B cell (primary cell): ENCODE results near the gene TBL1XR1. TPM values are rescaled to one million over a fixed set of nuclear protein-coding genes. Genes with fewer than 3 reads are reported as not detected.

ENCODE experiments used
- ATAC-seq: fragments of 200-7000 bp; cut with Tn5 transposase; one replicate; pipeline ENCODE4 v1.10.0; 2021; ENCODE audit warnings: low read depth, mild to moderate bottlenecking, moderate number of reproducible peaks, moderate library complexity
- CTCF ChIA-PET: fragments of 350-600 bp; sonication (Branson Sonifier 250); formaldehyde crosslinking; loops from one replicate; lab custom pipeline; 2021; ENCODE audit warnings: antibody characterized with exemption, inconsistent platforms; lab: Charles Lee
- POLR2A ChIA-PET: fragments of 350-600 bp; sonication (Branson Sonifier 250); formaldehyde crosslinking; loops from one replicate; lab custom pipeline; 2021; ENCODE audit warnings: antibody characterized with exemption; lab: Charles Lee
- DNase-seq: peaks from one replicate; pipeline ENCODE4 v3.0.0; 2013
- H2AFZ ChIP-seq: 2 replicates; pipeline ENCODE4 v1.6.1; 2012; ENCODE audit warnings: mild to moderate bottlenecking, low read depth, low read length; ENCODE audit not compliant: insufficient read depth, poor library complexity, severe bottlenecking
- H3K27ac ChIP-seq, 2 donors: 1 replicate in 1 of 2; 2 replicates in 1 of 2; pipeline ENCODE4 v1.5.1; 2012 to 2013; ENCODE audit warnings: low read length in 2 of 2, mild to moderate bottlenecking in 2 of 2, moderate library complexity in 1 of 2
- H3K27me3 ChIP-seq, 4 experiments: fragments of 200-600 bp in 1 of 4; sonication (generic) in 1 of 4; replicated peaks in 1 of 4; 1 replicate in 2 of 4; 2 replicates in 2 of 4; pipeline versions ENCODE4 v1.6.1 to v1.7.0; 2013 to 2016; ENCODE audit warnings: low read length in 3 of 4, mild to moderate bottlenecking in 2 of 4, mixed read lengths in 1 of 4, moderate library complexity in 1 of 4; ENCODE audit not compliant: insufficient read depth in 4 of 4, control insufficient read depth in 3 of 4; ENCODE audit errors: control extremely low read depth in 1 of 4
- H3K36me3 ChIP-seq, 2 experiments: replicated peaks in 1 of 2; 1 replicate in 1 of 2; 2 replicates in 1 of 2; pipeline versions ENCODE4 v1.6.1 to v1.7.1; 2013; ENCODE audit warnings: low read length in 1 of 2; ENCODE audit not compliant: insufficient read depth in 2 of 2, control insufficient read depth in 1 of 2; ENCODE audit errors: control extremely low read depth in 1 of 2, extremely low read depth in 1 of 2
- H3K4me1 ChIP-seq, 2 donors: fragments of 200-600 bp in 1 of 2; sonication (generic) in 1 of 2; 1 replicate in 1 of 2; 2 replicates in 1 of 2; pipeline versions ENCODE4 v1.5.1 to v1.6.1; 2013 to 2017; ENCODE audit warnings: low read length in 2 of 2; ENCODE audit not compliant: control insufficient read depth in 2 of 2, insufficient read depth in 2 of 2
- H3K4me2 ChIP-seq: replicated peaks from 2 replicates; pipeline ENCODE3; 2012; ENCODE audit warnings: mild to moderate bottlenecking, low read depth, low read length; ENCODE audit not compliant: poor library complexity, severe bottlenecking
- H3K4me3 ChIP-seq, 5 experiments: fragments of 200-600 bp in 1 of 5; sonication (generic) in 1 of 5; 1 replicate in 3 of 5; 2 replicates in 2 of 5; pipeline versions ENCODE4 v1.5.1 to v1.7.0; 2011 to 2016; ENCODE audit warnings: low read length in 4 of 5, mild to moderate bottlenecking in 4 of 5, low read depth in 2 of 5, control low read depth in 1 of 5, moderate library complexity in 1 of 5; ENCODE audit not compliant: insufficient read depth in 1 of 5; ENCODE audit errors: control extremely low read depth in 1 of 5, extremely low read depth in 1 of 5
- H3K79me2 ChIP-seq: fragments of 200-600 bp; sonication (generic); one replicate; pipeline ENCODE4 v1.6.0; 2016; ENCODE audit warnings: low read length; ENCODE audit not compliant: control insufficient read depth, insufficient read depth
- H3K9ac ChIP-seq: fragments of 200-600 bp; sonication (generic); 2 replicates; pipeline ENCODE4 v1.6.1; 2017; ENCODE audit warnings: mild to moderate bottlenecking, low read length, moderate library complexity
- H3K9me3 ChIP-seq, 3 donors: one replicate each; pipeline versions ENCODE4 v1.6.1 to v1.7.1; 2013; ENCODE audit warnings: low read length in 2 of 3; ENCODE audit not compliant: control insufficient read depth in 2 of 3, insufficient read depth in 1 of 3; ENCODE audit errors: control extremely low read depth in 1 of 3
- H4K20me1 ChIP-seq: 2 replicates; pipeline ENCODE4 v1.6.0; 2012; ENCODE audit warnings: mild to moderate bottlenecking, low read length; ENCODE audit not compliant: insufficient read depth, control insufficient read depth, poor library complexity, severe bottlenecking
- H3K27ac Mint-ChIP-seq: one replicate; pipeline ENCODE4 v1.8.0; 2021; ENCODE audit warnings: mixed read lengths
- H3K27me3 Mint-ChIP-seq: one replicate; pipeline ENCODE4 v1.8.0; 2021; ENCODE audit warnings: mixed read lengths
- H3K4me1 Mint-ChIP-seq: one replicate; pipeline ENCODE4 v1.8.0; 2021; ENCODE audit warnings: mixed read lengths
- H3K4me3 Mint-ChIP-seq: one replicate; pipeline ENCODE4 v1.8.0; 2021; ENCODE audit warnings: mixed read lengths
- H3K9me3 Mint-ChIP-seq: one replicate; pipeline ENCODE4 v1.8.0; 2022; ENCODE audit warnings: mixed read lengths; ENCODE audit not compliant: insufficient read depth
- CTCF ChIP-seq: fragments of 200-600 bp; IDR thresholded peaks from one replicate; pipeline ENCODE4 v1.8.0; 2022; ENCODE audit warnings: antibody characterized with exemption, mild to moderate bottlenecking
- EZH2 ChIP-seq: IDR thresholded peaks from 2 replicates; pipeline ENCODE4 v1.6.1; 2012; ENCODE audit warnings: borderline replicate concordance, low read depth, mild to moderate bottlenecking, moderate library complexity, low read length; ENCODE audit not compliant: insufficient read depth, poor library complexity, severe bottlenecking
- WGBS: methylation state at CpG from one replicate; pipeline ENCODE4 v1.1.5; 2013; ENCODE audit warnings: missing lambda C conversion rate; ENCODE audit not compliant: insufficient coverage; 5-methylcytosine and 5-hydroxymethylcytosine counted together
- intact Hi-C: fragments of 100-400 bp; cut with micrococcal nuclease; formaldehyde crosslinking; loops from one replicate; pipeline ENCODE4 v1.10.0; 2022
- polyA plus RNA-seq: library from polyadenylated mRNA; depleted of rRNA; stranded (reverse); fragments of >200 nt; gene quantifications from 2 replicates; pipeline ENCODE4 v1.2.3, GENCODE V29; 2012
- total RNA-seq, 2 donors: library from RNA; stranded (reverse); fragments of 120-200 nt in 1 of 2; gene quantifications; 1 replicate in 1 of 2; 2 replicates in 1 of 2; pipeline versions ENCODE4 v1.2.3 to v1.2.4, GENCODE V29; 2013 to 2022

Gene TBL1XR1
- total and polyA plus RNA-seq, 2 donors (not counting 1 experiment from before 2014, with no cell fraction given), result 17.6 to 128 TPM

- Histone ChIP-seq H3K9me3 (no peaks in the 10 kb centered on the region), H3K4me3 (no peak overlapping the region), H3K9ac (no peak overlapping the region), H3K4me1 (peaks cover 3 to 13% of the 10 kb centered on the region in 2 donors), H3K27ac (no peak overlapping the region), H3K27me3 (no peaks in the 10 kb centered on the region), H2AFZ (no peak overlapping the region), H4K20me1 (peaks cover 72% of the 10 kb centered on the region), H3K36me3 (no peaks in the 10 kb centered on the region), H3K79me2 (peaks cover 100% of the 10 kb centered on the region), H3K4me2 (no peak overlapping the region)
- DNase-seq (no peak), ATAC-seq (no peak)
- CTCF ChIA-PET, result no interaction called here
- WGBS, result 100% methylated on average over 1 of the region's 3 CpGs
- no peaks in the 10 kb centered on the region for H3K27me3 Mint-ChIP-seq
- no peak for TF ChIP-seq CTCF
- no peak for TF ChIP-seq EZH2
- peaks cover 70% of the 10 kb centered on the region for H3K4me1 Mint-ChIP-seq
- H3K9me3 Mint-ChIP-seq, result peaks cover 3% of the 10 kb centered on the region
- H3K4me3 Mint-ChIP-seq, result no peak overlapping the region
- POLR2A ChIA-PET, result no interaction called here
- intact Hi-C loops, result loop anchor here (5.0 kb wide), 1 partner anchor 33 kb away; no protein-coding TSS in a partner anchor
- H3K27ac Mint-ChIP-seq, result no peak overlapping the region
Observed at GRCh38 chr3:177119829-177120228, 77.5 kb downstream of the TBL1XR1 start.

- H3K9me3 ChIP-seq, result no peaks in the 10 kb centered on the region
- Mint-ChIP-seq H3K27me3 (no peaks in the 10 kb centered on the region), H3K9me3 (peaks cover 3% of the 10 kb centered on the region), H3K27ac (no peak overlapping the region), H3K4me3 (no peak overlapping the region), H3K4me1 (peaks cover 76% of the 10 kb centered on the region)
- intact Hi-C loops, result no loop called here
- ChIA-PET CTCF (interaction anchor here (0.5 to 1.4 kb wide), 3 partner anchors 10 to 1069 kb away, joined by 3 read pairs; no protein-coding TSS in a partner anchor), POLR2A (no interaction called here)
- H3K36me3 ChIP-seq, result peaks cover 0 to 2% of the 10 kb centered on the region in 2 experiments
- 100% methylated on average over 1 of the region's 3 CpGs for WGBS
- H4K20me1 ChIP-seq, result peaks cover 56% of the 10 kb centered on the region
- H3K4me2 ChIP-seq, result no peak overlapping the region
- no peak overlapping the region for H2AFZ ChIP-seq
- TF ChIP-seq CTCF, result no peak
- no peak for TF ChIP-seq EZH2
- H3K4me1 ChIP-seq, result peaks cover 32 to 40% of the 10 kb centered on the region in 2 donors
- DNase-seq (no peak), ATAC-seq (no peak)
- H3K27me3 ChIP-seq, result no peaks in the 10 kb centered on the region
- no peak overlapping the region for H3K27ac ChIP-seq
- peaks cover 100% of the 10 kb centered on the region for H3K79me2 ChIP-seq
- no peak overlapping the region for H3K9ac ChIP-seq
- no peak overlapping the region for H3K4me3 ChIP-seq
Observed at GRCh38 chr3:177114253-177114652, 83.0 kb downstream of the TBL1XR1 start.
